ENCODE data around the gene THOC5.
"Not testable (repeated sequence)": the region's sequence is repeated elsewhere in the genome, so short reads cannot be mapped to it uniquely, and the experiment has no call there.

The THOC5 gene

DNA sequence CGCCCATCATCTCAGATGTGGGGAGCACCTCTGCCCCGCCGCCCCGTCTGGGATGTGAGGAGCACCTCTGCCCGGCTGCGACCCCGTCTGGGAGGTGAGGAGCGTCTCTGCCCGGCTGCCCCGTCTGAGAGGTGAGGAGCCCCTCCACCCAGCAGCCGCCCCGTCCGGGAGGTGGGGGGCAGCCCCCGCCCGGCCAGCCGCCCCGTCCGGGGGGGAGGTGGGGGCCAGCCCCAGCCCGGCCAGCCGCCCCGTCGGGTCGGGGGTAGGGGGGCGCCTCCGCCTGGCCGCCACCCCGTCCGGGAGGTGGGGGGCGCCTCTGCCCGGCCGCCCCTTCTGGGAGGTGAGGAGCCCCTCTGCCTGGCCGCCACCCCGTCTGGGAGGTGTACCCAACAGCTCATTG, 1.2 kb downstream of the THOC5 start:
- not testable (repeated sequence) for H3K9ac ChIP-seq (ENCODE audit: low read length); H3K4me1 ChIP-seq (ENCODE audit: control insufficient read depth, insufficient read depth, low read length); H3K4me3 ChIP-seq (ENCODE audit: low read length); H3K27me3 ChIP-seq (ENCODE audit: control insufficient read depth, insufficient read depth, low read length); H3K27ac ChIP-seq (ENCODE audit: low read depth, low read length)
- H3K36me3 ChIP-seq (ENCODE audit: control insufficient read depth, insufficient read depth, low read length), result peaks cover 23% of the 10 kb centered on the region

DNA sequence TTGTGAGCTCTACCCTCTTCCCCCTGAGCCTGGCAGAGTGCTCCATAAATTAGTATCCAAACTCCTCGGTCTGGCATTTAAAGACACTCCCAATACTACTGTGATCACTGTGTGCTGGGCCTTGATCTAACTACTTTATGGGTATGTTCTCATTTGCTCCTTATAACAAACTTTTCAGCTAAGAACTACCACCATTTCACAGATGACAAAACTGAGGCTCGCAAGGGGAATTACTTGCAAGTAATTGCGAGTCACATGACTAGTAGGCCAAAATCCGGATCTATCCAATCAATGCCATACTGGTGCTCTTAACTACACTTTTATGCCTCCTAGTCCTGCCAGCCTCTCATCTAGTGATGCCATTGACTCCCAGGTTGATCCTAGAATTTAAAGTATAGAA, 3.6 kb downstream of the THOC5 start:
- H3K36me3 ChIP-seq (ENCODE audit: control insufficient read depth, insufficient read depth, low read length), result peaks cover 16% of the 10 kb centered on the region
- no peak overlapping the region for H3K4me3 ChIP-seq (ENCODE audit: low read length)
- no peak overlapping the region for H3K27ac ChIP-seq (ENCODE audit: low read depth, low read length)
- H3K27me3 ChIP-seq (ENCODE audit: control insufficient read depth, insufficient read depth, low read length), result no peaks in the 10 kb centered on the region
- H3K9ac ChIP-seq (ENCODE audit: low read length), result no peak overlapping the region
- H3K4me1 ChIP-seq (ENCODE audit: control insufficient read depth, insufficient read depth, low read length), result peaks cover 7% of the 10 kb centered on the region

DNA sequence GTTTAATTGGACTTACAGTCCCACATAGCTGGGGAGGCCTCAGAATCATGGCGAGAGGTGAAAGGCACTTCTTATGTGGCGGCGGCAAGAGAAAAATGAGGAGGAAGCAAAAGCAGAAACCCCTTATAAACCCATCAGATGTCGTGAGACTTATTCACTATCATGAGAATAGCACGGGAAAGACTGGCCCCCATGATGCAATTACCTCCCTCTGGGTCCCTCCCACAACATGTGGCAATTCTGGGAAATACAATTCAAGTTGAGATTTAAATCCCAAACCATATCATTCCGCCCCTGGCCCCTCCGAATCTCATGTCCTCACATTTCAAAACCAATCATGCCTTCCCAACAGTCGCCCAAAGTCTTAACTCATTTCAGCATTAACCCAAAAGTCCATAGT, 8.5 kb downstream of the THOC5 start:
- H3K27ac ChIP-seq (ENCODE audit: low read depth, low read length); H3K4me1 ChIP-seq (ENCODE audit: control insufficient read depth, insufficient read depth, low read length); H3K27me3 ChIP-seq (ENCODE audit: control insufficient read depth, insufficient read depth, low read length); H3K9ac ChIP-seq (ENCODE audit: low read length); H3K4me3 ChIP-seq (ENCODE audit: low read length): not testable (repeated sequence)
- H3K36me3 ChIP-seq (ENCODE audit: control insufficient read depth, insufficient read depth, low read length), result peaks cover 20% of the 10 kb centered on the region

DNA sequence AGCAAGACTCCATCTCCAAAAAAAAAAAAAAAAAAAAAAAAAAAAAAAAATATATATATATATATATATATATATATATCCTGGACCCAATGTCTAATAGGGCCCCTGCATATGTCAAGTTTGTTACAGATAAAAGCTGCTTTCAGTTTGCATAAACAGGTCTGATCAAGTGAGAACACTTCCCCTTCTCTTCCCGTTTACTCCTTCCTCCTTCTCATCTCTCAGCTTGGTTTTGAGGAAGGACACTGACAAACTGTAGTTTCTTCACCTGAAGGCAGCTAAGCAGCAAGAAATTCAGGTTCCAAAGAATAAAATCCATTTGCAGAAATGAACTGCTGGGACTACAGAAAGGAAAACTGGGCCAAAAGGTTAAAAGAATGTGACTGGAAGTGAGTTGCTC, 11.7 kb downstream of the THOC5 start:
- H3K4me1 ChIP-seq (ENCODE audit: control insufficient read depth, insufficient read depth, low read length), result no peaks in the 10 kb centered on the region
- peaks cover 18% of the 10 kb centered on the region for H3K36me3 ChIP-seq (ENCODE audit: control insufficient read depth, insufficient read depth, low read length)
- H3K27me3 ChIP-seq (ENCODE audit: control insufficient read depth, insufficient read depth, low read length), result no peaks in the 10 kb centered on the region
- no peak overlapping the region for H3K4me3 ChIP-seq (ENCODE audit: low read length)
- H3K27ac ChIP-seq (ENCODE audit: low read depth, low read length), result no peak overlapping the region
- H3K9ac ChIP-seq (ENCODE audit: low read length), result no peak overlapping the region

DNA sequence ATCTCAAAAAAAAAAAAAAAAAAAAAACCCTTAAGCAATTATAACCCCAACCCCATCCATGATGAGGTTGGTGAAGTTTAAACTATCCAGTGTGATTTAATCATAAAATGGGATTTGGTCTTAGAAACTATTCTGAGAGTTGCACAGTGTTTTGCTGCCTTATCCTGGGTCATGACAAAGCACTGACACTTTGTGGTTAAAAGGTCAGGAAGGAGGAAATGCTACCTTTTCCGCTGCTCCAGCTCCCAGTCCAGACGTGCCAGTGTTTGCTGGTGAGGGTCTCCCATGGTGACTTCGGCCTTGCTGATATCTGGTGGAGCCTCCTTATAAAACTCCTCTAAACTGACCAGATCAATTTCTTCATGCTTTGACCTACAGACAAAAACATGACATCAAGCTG, 14.5 kb downstream of the THOC5 start:
- Histone ChIP-seq H3K27ac (ENCODE audit: low read depth, low read length) (no peak overlapping the region), H3K36me3 (ENCODE audit: control insufficient read depth, insufficient read depth, low read length) (peaks cover 28% of the 10 kb centered on the region), H3K4me3 (ENCODE audit: low read length) (no peak overlapping the region), H3K4me1 (ENCODE audit: control insufficient read depth, insufficient read depth, low read length) (no peaks in the 10 kb centered on the region), H3K27me3 (ENCODE audit: control insufficient read depth, insufficient read depth, low read length) (no peaks in the 10 kb centered on the region), H3K9ac (ENCODE audit: low read length) (no peak overlapping the region)

DNA sequence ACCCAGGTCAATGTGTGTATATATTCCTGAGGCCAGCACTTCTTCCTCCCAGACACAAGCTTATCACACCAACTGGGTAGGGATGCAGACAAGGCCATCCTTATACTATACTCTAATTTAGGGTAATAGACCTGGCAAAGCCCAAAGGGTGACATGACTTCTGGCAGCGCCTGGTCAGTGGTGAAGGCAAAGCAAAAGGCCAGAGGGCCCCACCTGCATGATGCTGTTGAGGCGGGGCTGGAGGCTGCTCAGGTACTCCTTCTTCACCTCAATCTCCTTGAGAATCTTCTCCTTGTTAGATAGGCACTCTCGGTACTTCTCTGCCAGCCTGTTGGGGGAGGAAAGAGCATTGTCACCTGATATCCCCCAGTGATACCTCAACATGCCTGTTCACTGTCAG, 17.1 kb downstream of the THOC5 start:
- H3K4me1 ChIP-seq (ENCODE audit: control insufficient read depth, insufficient read depth, low read length), result no peaks in the 10 kb centered on the region
- H3K27me3 ChIP-seq (ENCODE audit: control insufficient read depth, insufficient read depth, low read length), result no peaks in the 10 kb centered on the region
- no peak overlapping the region for H3K27ac ChIP-seq (ENCODE audit: low read depth, low read length)
- peaks cover 40% of the 10 kb centered on the region for H3K36me3 ChIP-seq (ENCODE audit: control insufficient read depth, insufficient read depth, low read length)
- H3K9ac ChIP-seq (ENCODE audit: low read length), result no peak overlapping the region
- H3K4me3 ChIP-seq (ENCODE audit: low read length), result no peak overlapping the region

DNA sequence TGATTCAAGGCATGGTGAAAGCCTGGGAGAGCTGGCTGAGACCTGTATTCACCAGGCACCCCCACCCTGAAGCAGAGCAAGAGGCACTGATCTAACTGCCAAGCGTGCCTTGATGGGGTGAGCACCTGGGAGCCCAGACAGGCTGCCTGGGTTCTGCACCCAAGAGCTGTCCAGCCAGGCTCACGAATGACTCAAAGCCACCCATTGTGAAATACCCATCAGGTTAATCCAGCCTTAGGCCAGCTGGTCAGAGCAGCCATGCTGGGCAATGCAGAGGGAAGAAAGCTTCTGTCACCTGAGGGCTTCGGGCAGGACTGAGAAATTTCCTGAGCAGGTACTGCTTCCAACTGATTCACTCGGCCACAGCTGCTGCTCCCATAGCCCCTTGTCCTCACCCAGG, 22.1 kb downstream of the THOC5 start:
- Histone ChIP-seq H3K9ac (ENCODE audit: low read length) (no peak overlapping the region), H3K4me3 (ENCODE audit: low read length) (no peak overlapping the region), H3K4me1 (ENCODE audit: control insufficient read depth, insufficient read depth, low read length) (no peaks in the 10 kb centered on the region), H3K36me3 (ENCODE audit: control insufficient read depth, insufficient read depth, low read length) (peaks cover 33% of the 10 kb centered on the region), H3K27ac (ENCODE audit: low read depth, low read length) (no peak overlapping the region), H3K27me3 (ENCODE audit: control insufficient read depth, insufficient read depth, low read length) (no peaks in the 10 kb centered on the region)

DNA sequence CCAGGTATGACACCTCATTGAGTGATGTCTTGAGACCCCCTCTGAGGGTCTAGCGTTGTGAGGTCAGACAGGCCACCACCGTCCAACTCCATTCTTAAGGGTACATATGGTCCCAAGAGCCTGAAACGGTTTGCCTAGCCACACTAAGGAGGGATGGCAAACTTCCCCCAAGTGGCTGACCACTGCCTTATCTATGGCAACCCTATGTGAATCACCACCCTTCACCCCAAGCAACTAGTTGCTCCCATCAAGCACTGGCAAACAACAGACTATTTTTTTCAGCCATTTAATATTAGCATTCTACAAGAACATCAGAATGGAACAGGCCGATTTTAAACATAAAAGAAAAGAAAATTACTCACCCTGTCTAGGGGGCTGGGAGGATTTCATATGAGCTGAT, 22.8 kb downstream of the THOC5 start:
- Histone ChIP-seq H3K9ac (ENCODE audit: low read length) (no peak overlapping the region), H3K27me3 (ENCODE audit: control insufficient read depth, insufficient read depth, low read length) (no peaks in the 10 kb centered on the region), H3K27ac (ENCODE audit: low read depth, low read length) (no peak overlapping the region), H3K4me1 (ENCODE audit: control insufficient read depth, insufficient read depth, low read length) (no peaks in the 10 kb centered on the region), H3K36me3 (ENCODE audit: control insufficient read depth, insufficient read depth, low read length) (peaks cover 32% of the 10 kb centered on the region), H3K4me3 (ENCODE audit: low read length) (no peak overlapping the region)

DNA sequence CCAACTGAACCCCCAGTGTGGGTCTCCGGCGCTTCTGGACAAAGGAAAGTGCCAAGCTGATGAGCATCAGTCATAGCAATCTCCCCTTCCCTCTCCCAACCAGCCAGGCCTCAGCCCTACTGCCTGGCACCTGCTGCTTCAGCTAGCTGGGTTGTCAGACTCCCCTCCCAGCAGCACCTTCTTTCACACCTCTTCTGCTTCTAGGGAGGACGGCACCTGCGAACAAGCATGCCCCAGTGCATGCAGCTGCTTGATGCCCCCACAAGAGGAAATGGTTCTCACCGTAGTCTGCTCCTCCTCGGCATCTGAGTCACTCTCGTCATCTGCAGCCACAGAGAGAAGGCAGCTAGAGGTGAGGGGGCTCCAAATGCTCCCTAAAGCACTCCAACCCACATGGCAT, 25.4 kb downstream of the THOC5 start:
- H3K27ac ChIP-seq (ENCODE audit: low read depth, low read length), result no peak overlapping the region
- no peaks in the 10 kb centered on the region for H3K4me1 ChIP-seq (ENCODE audit: control insufficient read depth, insufficient read depth, low read length)
- no peaks in the 10 kb centered on the region for H3K27me3 ChIP-seq (ENCODE audit: control insufficient read depth, insufficient read depth, low read length)
- no peak overlapping the region for H3K9ac ChIP-seq (ENCODE audit: low read length)
- peaks cover 24% of the 10 kb centered on the region for H3K36me3 ChIP-seq (ENCODE audit: control insufficient read depth, insufficient read depth, low read length)
- H3K4me3 ChIP-seq (ENCODE audit: low read length), result no peak overlapping the region

DNA sequence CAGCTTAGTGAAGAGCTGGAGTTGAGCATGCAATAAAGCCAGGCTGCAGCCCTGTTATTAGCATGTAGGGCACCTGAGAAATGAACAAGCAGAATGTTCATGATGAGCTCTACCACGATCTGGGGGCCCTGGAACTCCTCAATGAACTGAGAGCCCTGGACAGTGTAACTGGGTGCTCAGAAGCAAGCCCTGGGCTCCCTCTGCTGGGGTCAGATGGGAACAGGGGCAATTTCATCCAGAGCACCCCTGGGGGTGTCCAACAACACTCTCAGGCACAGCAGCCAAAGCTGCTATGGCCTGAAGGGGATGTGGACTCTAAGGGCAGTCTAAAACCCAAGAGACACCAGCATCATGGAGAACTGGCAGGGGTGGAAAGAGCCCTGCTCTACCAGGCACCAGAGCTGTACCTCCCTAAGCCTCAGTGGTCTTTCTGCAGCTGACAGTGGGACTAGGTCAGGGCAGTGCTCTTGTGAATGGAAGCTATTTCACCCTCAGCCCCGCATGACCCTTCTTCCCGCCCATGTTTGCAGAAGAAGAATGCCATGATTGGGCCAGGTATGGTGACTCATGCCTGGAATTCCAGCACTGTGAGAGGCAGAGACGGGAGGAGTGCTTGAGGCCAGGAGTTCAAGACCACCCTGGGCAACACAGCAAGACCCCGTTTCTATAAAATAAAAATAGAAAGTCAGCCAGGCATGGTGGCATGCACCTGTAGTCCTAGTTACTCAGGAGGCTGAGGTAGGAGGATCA, 28.9 kb downstream of the THOC5 start:
- no peak overlapping the region for H3K27ac ChIP-seq (ENCODE audit: low read depth, low read length)
- no peaks in the 10 kb centered on the region for H3K4me1 ChIP-seq (ENCODE audit: control insufficient read depth, insufficient read depth, low read length)
- H3K27me3 ChIP-seq (ENCODE audit: control insufficient read depth, insufficient read depth, low read length), result no peaks in the 10 kb centered on the region
- no peak overlapping the region for H3K9ac ChIP-seq (ENCODE audit: low read length)
- peaks cover 32% of the 10 kb centered on the region for H3K36me3 ChIP-seq (ENCODE audit: control insufficient read depth, insufficient read depth, low read length)
- no peak overlapping the region for H3K4me3 ChIP-seq (ENCODE audit: low read length)

DNA sequence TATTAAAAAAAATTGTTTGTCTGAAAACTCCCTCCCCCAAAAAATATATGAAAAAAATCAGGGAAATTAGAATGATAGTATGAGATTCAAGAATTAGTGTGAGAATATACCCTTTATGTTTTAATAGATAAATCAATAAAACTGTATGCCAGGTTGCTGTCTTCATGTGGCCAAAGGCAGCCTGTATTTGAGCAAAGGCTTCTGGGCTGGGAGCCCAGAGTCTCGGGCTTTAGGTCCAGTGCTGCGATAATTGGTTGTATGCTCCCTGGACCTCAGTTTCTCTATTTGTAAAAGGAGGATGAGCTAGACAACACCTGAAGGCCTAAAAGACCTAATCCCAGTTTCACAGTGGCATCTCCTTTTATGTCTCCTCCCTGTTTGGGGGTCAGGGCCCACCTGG, 29.8 kb downstream of the THOC5 start:
- Histone ChIP-seq H3K4me3 (ENCODE audit: low read length) (no peak overlapping the region), H3K9ac (ENCODE audit: low read length) (no peak overlapping the region), H3K27ac (ENCODE audit: low read depth, low read length) (no peak overlapping the region), H3K27me3 (ENCODE audit: control insufficient read depth, insufficient read depth, low read length) (no peaks in the 10 kb centered on the region), H3K36me3 (ENCODE audit: control insufficient read depth, insufficient read depth, low read length) (peaks cover 32% of the 10 kb centered on the region), H3K4me1 (ENCODE audit: control insufficient read depth, insufficient read depth, low read length) (no peaks in the 10 kb centered on the region)

DNA sequence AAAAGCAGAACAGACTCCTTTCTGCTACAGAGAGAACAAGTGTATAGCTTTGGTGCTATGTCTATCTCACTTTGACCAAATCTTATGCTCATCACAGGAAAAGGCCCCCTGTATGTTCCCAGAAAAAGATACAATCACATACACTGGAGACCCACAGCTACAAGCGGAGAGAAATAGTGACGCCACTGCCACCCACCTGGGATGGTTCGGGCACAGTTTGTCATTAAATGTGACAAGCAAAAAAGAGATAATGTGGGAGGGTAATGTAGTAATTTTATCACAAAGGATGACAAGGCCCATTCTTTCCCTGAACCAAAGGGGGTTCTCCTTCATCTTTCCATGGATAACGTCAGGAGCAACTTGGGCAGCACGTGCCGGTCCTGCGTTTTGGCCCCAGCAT, 32.0 kb downstream of the THOC5 start:
- no peak overlapping the region for H3K9ac ChIP-seq (ENCODE audit: low read length)
- H3K27ac ChIP-seq (ENCODE audit: low read depth, low read length), result no peak overlapping the region
- no peaks in the 10 kb centered on the region for H3K27me3 ChIP-seq (ENCODE audit: control insufficient read depth, insufficient read depth, low read length)
- no peaks in the 10 kb centered on the region for H3K4me1 ChIP-seq (ENCODE audit: control insufficient read depth, insufficient read depth, low read length)
- peaks cover 42% of the 10 kb centered on the region for H3K36me3 ChIP-seq (ENCODE audit: control insufficient read depth, insufficient read depth, low read length)
- no peak overlapping the region for H3K4me3 ChIP-seq (ENCODE audit: low read length)

DNA sequence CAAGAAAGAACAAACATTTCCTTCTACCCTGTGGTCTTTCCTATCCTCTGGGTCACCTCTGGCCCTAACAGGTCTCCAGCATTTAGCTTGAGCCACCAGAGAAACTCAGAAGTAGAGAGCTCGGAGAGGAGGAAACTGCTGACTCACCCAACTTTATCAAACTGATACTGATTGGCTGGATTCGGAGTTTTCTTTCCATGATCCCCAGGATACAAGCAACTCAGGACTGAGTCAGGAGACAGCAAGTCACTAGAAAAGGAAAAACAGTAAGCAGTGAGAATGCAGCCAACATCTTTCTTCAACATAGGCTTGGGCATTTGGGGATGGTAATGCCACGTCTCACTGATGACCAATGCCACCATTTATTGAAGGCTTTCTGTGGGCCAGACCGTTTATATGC, 32.7 kb downstream of the THOC5 start:
- no peak overlapping the region for H3K9ac ChIP-seq (ENCODE audit: low read length)
- H3K4me3 ChIP-seq (ENCODE audit: low read length), result no peak overlapping the region
- H3K27ac ChIP-seq (ENCODE audit: low read depth, low read length), result no peak overlapping the region
- H3K27me3 ChIP-seq (ENCODE audit: control insufficient read depth, insufficient read depth, low read length), result no peaks in the 10 kb centered on the region
- peaks cover 45% of the 10 kb centered on the region for H3K36me3 ChIP-seq (ENCODE audit: control insufficient read depth, insufficient read depth, low read length)
- no peaks in the 10 kb centered on the region for H3K4me1 ChIP-seq (ENCODE audit: control insufficient read depth, insufficient read depth, low read length)
